Psoas muscle (tissue), 8 donors: ENCODE measurements around the gene ADAP2. TPM values are rescaled to one million over a fixed set of nuclear protein-coding genes. Genes with fewer than 3 reads are reported as not detected.

Source experiments
- ATAC-seq, 4 donors: fragments of 200-7000 bp; cut with Tn5 transposase; one replicate each; pipeline ENCODE4 v1.9.1; 2020; ENCODE audit warnings: moderate library complexity in 3 of 4, mild to moderate bottlenecking in 2 of 4
- DNase-seq, 2 donors: peaks; one replicate each; pipeline ENCODE4 v3.0.0-alpha.2; 2020
- H3K27ac ChIP-seq: fragments of 200-600 bp; one replicate; pipeline ENCODE4 v1.8.0; 2022
- H3K27me3 ChIP-seq, 3 donors: fragments of 200-600 bp in 1 of 3; one replicate each; pipeline versions ENCODE4 v1.6.1 to v1.8.0; 2013 to 2022; ENCODE audit warnings: low read length in 2 of 3, mild to moderate bottlenecking in 2 of 3, moderate library complexity in 1 of 3; ENCODE audit not compliant: insufficient read depth in 3 of 3
- H3K36me3 ChIP-seq, 2 donors: fragments of 200-600 bp in 1 of 2; one replicate each; pipeline versions ENCODE4 v1.6.1 to v1.8.0; 2013 to 2022; ENCODE audit warnings: low read depth in 1 of 2, mild to moderate bottlenecking in 1 of 2, moderate library complexity in 1 of 2; ENCODE audit not compliant: insufficient read depth in 1 of 2
- H3K4me1 ChIP-seq: fragments of 200-600 bp; one replicate; pipeline ENCODE4 v1.8.0; 2022
- H3K4me3 ChIP-seq: fragments of 200-600 bp; one replicate; pipeline ENCODE4 v1.8.0; 2022; ENCODE audit warnings: mild to moderate bottlenecking
- H3K9me3 ChIP-seq: fragments of 200-600 bp; one replicate; pipeline ENCODE4 v1.8.0; 2022
- CTCF ChIP-seq: fragments of 200-600 bp; IDR thresholded peaks from one replicate; pipeline ENCODE4 v1.8.0; 2022; ENCODE audit warnings: antibody characterized with exemption
- WGBS, 3 donors: extraction: QIAGEN DNeasy Blood & Tissue Kit; methylation state at CpG; one replicate each; pipeline versions ENCODE4 v1.1.6 to v1.1.7; 2013; 5-methylcytosine and 5-hydroxymethylcytosine counted together
- intact Hi-C, 2 donors: fragments of 100-400 bp; cut with DNase I; formaldehyde crosslinking; loops; one replicate each; pipeline versions ENCODE4 v1.11.0 to v1.14.2; 2022
- polyA plus RNA-seq, 3 donors: library from polyadenylated mRNA; stranded (reverse); fragments of 200-250 nt; gene quantifications; one replicate each; pipeline ENCODE4 v1.2.3, GENCODE V29; 2013
- total RNA-seq, 4 donors: library from RNA; stranded (reverse); fragmentation: NEBNext Ultra II Directional in 2 of 4; extraction: Animal tissue kit (Norgen Biotek cat#: 25700) in 2 of 4; gene quantifications; one replicate each; pipeline versions ENCODE4 v1.2.1 to v1.2.4, GENCODE V29; 2021 to 2023
- donor health status: healthy with polysubstance abuse.
- donor health status: DM: no; HTN: no; CAD: no; lungs with moderate emphysema.
- donor health status: Bipolar disorder and iron deficiency.
- donor health status: healthy.
- donor health status: DM: yes; HTN: yes; CAD: no.
- donor health status: DM: no; HTN: no; CAD: no.
- donor health status: DM: no; HTN: no; CAD: no.
- donor health status: DM: yes; HTN: yes; CAD: no.

Gene ADAP2
- total and polyA plus RNA-seq, 7 donors, result 1.0 to 4.6 (median 3.4) TPM

DNA sequence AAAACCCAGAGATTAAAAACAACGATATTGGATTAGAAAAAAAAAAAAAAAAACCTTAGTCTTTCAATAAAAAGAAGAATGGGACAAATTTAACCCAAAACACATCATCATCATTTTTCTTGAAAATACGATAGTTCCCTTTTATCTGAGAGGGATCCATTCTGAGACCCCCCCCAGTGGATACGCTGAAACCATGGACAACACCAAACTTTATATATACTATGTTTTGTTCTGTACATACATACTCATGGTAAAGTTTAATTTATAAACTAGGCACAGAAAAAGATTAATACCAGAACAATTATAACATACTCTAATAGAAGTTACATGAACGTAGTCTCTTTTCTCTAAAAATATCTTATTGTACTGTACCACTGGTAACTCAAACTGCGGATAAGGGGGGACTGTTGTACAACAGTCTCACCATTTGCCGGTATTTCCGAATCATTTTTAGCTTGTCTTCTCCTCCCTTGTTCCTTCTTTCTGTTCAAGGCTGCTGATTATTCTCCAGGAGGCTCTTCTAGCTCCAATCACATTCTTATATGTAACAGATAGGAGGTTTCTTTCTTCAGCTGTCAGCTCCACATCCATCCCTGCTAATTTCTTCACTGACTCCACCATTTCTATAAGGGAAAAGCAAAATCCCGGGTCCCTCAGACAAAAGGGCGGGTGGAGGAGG, 86.1 kb downstream of the ADAP2 start:
- Histone ChIP-seq H3K9me3 (no peaks in the 10 kb centered on the region), H3K36me3 (no peaks in the 10 kb centered on the region), H3K27me3 (peaks cover 0 to 7% (median 3%) of the 10 kb centered on the region in 3 donors), H3K27ac (peak overlapping the region; percentile 41), H3K4me3 (peak overlapping the region; percentile 66), H3K4me1 (no peaks in the 10 kb centered on the region)
- DNase-seq (no peak), ATAC-seq (no peak)
- TF ChIP-seq CTCF, result no peak
- 76 to 79% (median 77%) methylated on average over 9 of the region's 9 CpGs for WGBS, 3 donors
- intact Hi-C loops, result no loop called here

DNA sequence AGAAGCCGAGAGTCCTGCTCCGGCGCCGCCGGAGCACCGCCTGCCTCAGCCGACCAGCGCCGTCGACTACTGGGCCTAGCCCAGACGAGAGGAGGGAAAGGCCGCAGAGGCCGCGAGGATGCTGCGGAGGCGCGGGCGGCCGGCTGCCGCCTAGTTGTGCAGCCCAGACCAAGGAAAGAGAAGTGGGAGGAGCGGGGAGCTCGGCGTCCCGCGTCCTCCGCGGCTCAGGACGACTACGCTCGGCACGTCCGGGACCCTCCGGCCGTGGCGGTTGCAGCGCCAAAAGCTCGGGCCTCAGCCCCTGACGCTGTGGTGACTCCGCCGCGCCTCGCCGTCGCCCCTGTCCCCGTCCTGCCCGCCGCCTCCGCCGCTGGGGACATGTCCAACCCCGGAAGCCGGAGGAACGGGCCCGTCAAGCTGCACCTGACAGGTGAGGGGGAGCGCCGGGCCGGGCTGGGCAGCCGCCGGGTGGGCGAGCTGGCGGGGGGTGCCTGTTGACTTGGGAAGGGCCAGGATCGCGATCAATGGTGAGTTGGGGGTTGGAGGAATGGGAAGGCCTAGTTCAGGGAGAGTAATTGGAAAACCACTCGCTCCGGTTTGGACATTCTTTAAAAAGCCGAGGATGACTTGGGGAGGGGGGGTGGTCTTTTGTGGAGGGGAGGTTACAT, 86.8 kb downstream of the ADAP2 start:
- peak overlapping the region; percentile 66 for H3K4me3 ChIP-seq
- TF ChIP-seq CTCF, result no peak
- H3K9me3 ChIP-seq, result no peaks in the 10 kb centered on the region
- ATAC-seq (peak; percentile 32 to 69 (median 48)), DNase-seq (peak; percentile 53 to 68)
- WGBS, 3 donors, result 6 to 7% (median 7%) methylated on average over 33 to 65 of the region's 65 CpGs
- H3K27me3 ChIP-seq, result peaks cover 0 to 7% (median 3%) of the 10 kb centered on the region in 3 donors
- H3K27ac ChIP-seq, result peak overlapping the region; percentile 41
- no peaks in the 10 kb centered on the region for H3K36me3 ChIP-seq
- no peaks in the 10 kb centered on the region for H3K4me1 ChIP-seq
- intact Hi-C loops, result no loop called here

Other genes with a start within 250 kb of the ADAP2 start
- gene CRLF3, start 97.3 kb upstream of the ADAP2 start, total RNA-seq, result 1 to 10 TPM; 3.9 to 5.0 (median 4.2) TPM
- gene CRLF3, start 97.3 kb upstream of the ADAP2 start, polyA plus RNA-seq, result 1 to 10 TPM; 3.2 to 6.4 (median 5.5) TPM
- under 1 TPM; 0.15 to 0.44 (median 0.24) TPM for gene ATAD5, start 90.0 kb upstream of the ADAP2 start, total RNA-seq
- gene ATAD5, start 90.0 kb upstream of the ADAP2 start, polyA plus RNA-seq, result under 1 TPM; 0.11 to 0.25 (median 0.14) TPM
- 10 to 100 TPM in 2 of 4 donors, 1 to 10 TPM in 2; 8.0 to 12.5 (median 9.8) TPM for gene TEFM, start 15.7 kb upstream of the ADAP2 start, total RNA-seq
- gene TEFM, start 15.7 kb upstream of the ADAP2 start, polyA plus RNA-seq, result 10 to 100 TPM; 10.6 to 37.0 (median 24.0) TPM
- gene RNF135, start 49.1 kb downstream of the ADAP2 start, total RNA-seq, result 1 to 10 TPM; 5.8 to 7.3 (median 6.8) TPM
- gene RNF135, start 49.1 kb downstream of the ADAP2 start, polyA plus RNA-seq, result 1 to 10 TPM; 2.4 to 5.3 (median 3.4) TPM
- gene NF1, start 173.0 kb downstream of the ADAP2 start, total RNA-seq, result 10 to 100 TPM; 27.4 to 35.5 (median 27.9) TPM
- gene NF1, start 173.0 kb downstream of the ADAP2 start, polyA plus RNA-seq, result 1 to 10 TPM; 3.5 to 8.1 (median 3.6) TPM